Fibroblast of gingiva (primary cell): ENCODE results near the gene LRRC57.
"Not testable (repeated sequence)": the region's sequence is repeated elsewhere in the genome, so short reads cannot be mapped to it uniquely, and the experiment has no call there.

Source experiments
- DNase-seq: peaks from one replicate; pipeline ENCODE4 v3.0.0-alpha.2; 2011; ENCODE audit warnings: low read depth

The LRRC57 gene

DNA sequence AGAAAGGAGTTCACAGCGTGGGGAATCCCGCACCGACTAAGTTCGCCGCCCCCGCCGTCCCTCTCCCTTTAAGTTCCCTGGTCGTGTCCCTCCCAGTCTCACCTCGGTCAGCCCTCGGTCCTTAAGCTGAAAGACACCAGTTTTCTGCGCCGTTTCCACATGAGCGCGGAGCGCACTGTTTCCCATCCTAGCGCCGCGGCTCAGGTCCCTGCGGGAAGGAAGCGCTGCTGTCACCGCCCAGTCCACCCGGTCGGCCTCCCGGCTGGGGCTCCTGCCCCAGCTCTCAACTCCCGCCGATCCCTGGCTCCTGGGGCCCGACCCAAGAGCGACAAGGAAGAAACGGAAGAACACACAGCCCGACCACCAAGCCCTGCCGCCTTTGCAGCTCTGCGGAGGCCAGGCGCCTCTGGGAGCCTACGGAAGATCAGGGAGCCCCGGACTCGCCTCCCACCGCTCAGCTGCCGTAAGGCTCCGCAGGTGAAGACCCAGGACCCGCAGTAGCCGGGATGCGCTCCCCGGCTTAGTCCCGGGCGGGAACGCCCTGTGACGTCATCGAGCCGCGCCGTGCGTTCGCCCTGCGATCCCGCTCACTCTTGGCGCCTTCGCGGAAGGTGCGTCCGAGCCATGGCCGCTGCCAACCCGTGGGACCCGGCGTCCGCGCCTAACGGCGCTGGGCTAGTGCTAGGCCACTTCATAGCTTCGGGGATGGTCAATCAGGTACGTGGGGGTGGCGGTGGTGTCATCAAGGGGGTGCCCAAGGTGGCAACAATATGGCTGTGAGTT, at the start of gene LRRC57, which contains the start of gene HAUS2:
LRRC57 (minus strand) TSS at position 545 of the 783 bp plus-strand sequence; CDS start at position 186, 359 bp downstream.
HAUS2 (plus strand) TSS at position 590 of the 783 bp plus-strand sequence; CDS start at position 625, 35 bp downstream.
- DNase-seq, result peak; percentile 69

DNA sequence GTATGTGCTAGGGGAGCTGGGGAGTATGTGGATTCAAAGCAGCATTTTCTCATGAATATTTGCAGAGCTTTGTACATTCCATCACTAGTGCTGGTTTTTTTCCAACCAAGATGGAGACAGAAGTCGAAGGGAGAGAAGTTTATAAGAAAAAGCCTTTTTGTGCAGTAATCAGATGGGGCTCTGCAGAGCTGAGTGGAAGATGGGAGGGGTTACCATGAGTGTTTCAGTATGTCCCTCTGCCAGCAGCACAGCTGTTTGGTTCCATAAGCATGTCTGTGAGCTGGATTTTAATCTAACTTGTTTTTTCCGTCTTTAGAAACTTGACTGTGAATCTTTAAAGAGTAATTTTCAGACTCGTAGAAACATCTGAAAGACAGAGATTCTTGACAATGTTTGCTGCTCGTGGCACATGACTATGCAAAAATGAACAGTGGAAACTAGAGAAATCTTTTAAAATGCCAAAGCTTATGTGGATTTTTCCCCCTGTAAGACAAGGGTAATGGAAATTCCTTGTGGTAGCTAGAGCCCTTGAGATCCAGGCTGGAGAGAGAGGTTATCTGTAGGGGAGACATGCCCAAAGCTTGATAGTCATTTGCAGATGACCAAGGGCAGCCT, 47.1 kb upstream of the LRRC57 start:
- DNase-seq, result no peak

DNA sequence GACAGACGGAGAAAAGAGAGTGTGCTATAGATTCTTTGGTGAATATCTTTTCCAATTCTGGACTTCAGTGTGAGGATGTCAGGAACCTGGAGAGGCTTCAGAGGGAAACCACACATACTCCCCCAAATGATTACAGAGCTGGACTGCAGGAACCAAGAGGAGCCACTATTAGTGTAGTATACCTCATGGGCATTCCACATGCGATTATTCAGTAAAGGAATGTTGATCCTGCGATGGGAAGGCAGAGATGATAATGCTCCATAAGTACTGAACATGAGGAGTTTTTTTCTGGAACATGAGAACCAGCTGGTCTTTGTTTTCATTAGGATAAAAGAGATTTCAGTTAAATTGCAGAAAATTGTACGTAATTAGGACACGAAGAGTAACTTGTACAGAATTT, 45.5 kb upstream of the LRRC57 start:
- no peak for DNase-seq

DNA sequence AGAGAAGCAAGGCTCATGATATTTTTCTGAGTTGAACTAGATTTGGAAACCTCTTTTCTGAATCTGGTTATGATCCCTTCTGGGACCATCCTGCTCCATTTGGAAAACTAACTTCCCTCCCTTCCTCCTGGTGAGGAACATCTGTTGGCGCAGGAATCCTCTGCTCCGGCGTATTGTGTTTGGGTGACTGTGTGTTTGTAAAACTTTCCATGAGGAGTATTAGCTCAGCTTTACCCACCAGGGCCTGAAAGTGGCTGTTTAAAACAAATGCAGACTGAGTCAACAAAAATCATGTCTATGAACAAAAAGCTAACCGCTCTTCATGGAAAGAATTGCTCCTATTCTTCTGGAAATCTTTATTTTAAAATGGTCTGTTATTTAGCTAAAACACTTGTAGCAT, 44.5 kb upstream of the LRRC57 start:
- peak; percentile 11 for DNase-seq

DNA sequence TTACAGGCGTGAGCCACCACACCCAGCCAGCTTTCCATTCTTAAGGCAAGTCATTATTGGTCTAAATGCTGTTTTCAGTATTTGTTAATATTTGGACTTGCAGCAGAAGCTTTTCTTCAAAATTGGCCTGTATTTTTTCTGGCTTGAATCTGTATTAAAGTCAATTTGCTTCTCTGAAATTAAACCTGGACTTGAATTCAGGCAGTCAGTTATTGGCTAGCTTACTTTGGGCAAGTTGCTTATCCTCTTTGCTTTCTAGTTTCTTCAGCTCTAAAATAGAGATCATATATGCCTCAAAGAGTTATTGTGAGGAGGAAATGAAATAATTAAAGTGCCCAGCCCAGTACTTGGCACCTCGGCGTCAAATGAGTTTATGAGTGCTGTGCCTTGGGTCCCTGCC, 44.1 kb upstream of the LRRC57 start:
- DNase-seq, result no peak

DNA sequence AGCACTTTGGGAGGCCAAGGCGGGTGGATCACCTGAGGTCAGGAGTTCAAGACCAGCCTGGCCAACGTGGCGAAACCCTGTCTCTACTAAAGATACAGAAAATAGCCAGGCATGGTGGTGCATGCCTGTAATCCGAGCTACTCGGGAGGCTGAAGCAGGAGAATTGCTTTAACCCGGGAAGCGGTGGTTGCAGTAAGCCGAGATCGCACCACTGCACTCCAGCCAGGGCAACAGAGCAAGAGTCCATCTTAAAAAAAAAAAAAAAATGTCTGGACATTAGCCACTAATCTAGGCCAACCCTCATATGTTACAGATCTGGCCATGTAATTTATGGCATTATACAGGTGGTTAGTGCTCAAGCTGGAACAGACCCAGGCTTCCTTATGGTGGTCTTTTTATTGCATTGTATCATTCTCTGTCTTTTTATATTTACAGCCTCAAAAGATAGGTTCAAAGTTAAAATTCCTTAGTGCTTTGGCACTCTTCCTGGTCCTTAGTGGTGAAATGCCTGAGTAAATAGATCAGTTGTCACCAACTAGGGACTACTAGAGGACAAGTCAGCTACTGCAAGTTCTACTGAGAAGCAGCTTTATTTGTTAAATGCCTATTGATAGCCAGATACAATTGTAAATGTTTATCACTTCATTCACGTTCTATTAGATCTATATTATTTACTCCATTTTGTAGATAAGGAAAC, 42.8 kb upstream of the LRRC57 start:
- peak; percentile 65 for DNase-seq

DNA sequence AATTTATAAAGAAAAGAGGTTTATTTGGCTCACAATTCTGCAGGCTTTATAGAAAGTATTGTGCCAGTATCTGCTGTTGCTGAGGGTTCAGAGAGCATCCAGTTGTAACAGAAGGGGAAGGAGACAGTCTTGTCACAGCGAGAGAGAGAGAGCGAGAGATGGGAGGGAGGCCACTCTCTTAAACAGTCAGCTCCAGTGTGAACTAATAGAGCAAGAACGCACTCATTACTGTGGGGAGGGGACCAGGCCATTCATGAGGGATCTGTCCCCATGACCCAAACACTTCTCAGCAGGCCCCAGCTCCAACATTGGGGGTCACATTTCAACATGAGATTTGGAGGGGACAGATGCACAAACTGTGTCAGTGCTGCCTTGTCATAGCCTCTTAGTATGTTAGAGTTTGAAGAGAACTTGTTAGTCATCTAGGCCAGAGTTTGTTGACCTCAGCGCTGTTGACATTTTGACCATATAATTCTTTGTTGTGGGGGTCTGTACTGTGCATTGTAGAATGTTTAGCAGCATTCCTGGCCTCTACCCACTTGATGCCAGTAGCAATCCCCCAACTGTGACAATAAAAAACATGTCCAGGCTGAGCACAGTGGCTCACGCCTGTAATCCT, 42.1 kb upstream of the LRRC57 start:
- no peak for DNase-seq

GRCh38 chr15:42584031-42584765, 35.6 kb upstream of the LRRC57 start:
- DNase-seq, result no peak

DNA sequence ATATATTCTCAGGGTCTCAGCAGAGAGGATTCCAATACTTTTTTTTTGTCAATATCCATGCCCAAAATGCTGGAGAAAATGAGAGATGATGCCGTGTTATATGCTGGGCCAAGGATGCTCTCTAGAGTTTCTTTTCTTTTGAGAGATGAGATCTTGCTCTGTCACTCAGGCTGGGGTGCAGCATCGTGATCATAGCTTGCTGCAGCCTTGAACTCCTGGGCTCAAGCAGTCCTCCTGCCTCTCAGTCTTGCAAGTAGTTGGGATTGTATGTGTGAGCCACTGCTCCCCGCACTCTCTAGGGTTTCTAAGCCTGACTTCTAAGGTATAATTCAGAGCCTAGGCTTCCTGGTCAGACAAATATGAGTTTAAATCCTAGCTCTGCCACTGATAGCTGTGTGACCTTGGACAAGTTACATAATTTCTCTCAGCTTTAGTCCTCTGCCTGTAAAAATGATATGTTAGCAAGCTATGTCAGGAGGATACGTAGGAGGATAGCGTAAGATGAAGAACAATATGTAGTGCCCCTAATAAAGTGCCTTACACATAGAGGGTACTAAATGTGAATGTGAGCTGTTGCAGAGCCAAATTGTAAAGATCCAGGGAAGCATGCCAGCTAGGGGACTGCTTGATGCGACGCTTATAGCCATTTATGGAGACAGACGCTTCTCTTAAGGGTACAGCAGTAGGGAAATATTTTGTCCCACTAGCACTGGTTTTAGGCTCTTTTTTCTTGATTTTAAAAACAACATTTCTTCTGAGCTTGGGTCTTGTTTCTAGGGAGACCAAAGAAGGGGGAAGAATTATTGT, 34.2 kb upstream of the LRRC57 start:
- no peak for DNase-seq

- peak; percentile 54 for DNase-seq
Measured at GRCh38 chr15:42581272-42581730, 32.7 kb upstream of the LRRC57 start.

DNA sequence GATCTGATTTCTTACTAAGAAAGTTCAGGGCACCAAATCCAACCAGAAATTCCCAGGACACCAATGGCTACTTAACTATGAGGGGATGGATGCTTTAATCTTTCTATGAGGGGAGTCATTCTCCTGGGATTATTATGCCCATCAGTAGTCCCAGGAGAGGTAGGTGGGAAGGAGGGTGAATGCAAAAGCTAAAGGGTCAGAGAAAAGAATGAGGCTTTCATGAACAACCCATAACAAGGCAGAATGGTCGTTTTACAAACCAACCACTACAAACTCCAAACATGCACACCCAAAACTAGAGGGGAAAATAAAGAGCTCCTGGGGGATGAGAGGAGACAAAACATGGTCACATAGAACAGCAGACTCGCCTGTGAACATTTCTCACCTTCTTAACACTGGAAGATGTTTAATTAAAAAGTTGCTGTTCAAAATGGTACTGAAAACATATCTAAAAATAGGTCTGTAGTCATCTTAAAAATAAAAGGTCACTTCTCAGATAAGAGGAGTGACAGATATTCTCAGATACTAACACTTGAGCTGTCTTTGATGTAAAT, 30.5 kb upstream of the LRRC57 start:
- no peak for DNase-seq

DNA sequence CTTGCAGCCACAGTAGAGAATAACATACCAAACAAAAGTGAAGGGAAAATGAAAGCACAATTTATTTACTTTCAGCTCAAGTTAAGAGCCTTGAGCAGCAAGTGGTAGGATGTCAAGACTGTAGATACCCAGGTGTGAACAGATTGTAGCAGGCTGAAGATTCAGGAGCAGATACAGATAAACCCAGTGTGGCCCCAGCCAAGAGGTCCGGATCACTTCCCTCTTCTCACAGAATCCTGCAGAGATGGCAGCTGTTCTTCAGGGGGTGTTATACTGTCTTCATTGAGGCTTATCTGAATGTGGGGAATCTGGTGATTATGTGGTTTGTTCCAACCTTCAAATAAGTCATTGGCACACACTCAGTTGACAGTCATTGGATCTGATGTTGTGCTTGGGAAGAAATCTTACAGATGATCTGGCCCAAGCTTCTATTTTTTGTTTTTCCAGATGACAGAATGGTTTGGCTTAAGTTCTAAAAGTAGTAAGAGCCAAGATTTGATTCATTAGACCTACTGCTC, 29.0 kb upstream of the LRRC57 start:
- peak; percentile 82 for DNase-seq

- no peak for DNase-seq
Measured at GRCh38 chr15:42576776-42577175, 28.2 kb upstream of the LRRC57 start.

- no peak for DNase-seq
Measured at GRCh38 chr15:42576040-42576594, 27.5 kb upstream of the LRRC57 start.

- DNase-seq, result peak; percentile 99
Measured at GRCh38 chr15:42575188-42576039, 26.8 kb upstream of the LRRC57 start, which contains the start of gene STARD9. Gene STARD9 (plus strand): TSS chr15:42575606. CDS start chr15:42575716, 110 bp downstream.

DNA sequence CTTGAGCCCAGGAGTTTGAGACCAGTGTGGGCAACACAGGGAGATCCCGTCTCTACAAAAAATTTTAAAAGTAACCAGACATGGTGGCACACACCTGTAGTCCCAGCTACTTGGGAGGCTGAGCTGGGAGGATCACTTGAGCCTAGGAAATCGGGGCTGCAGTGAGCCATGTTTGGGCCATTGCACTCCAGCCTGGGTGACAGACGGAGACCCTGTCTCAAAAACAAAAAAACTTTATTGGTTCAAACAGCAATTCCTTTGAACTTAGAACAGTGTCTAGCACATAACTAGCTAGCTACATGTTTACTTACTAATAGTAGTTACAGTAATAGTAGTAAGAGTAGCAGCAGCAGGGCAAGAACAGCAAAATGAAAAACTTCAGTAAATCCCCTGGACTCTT, 10.1 kb upstream of the LRRC57 start:
- no peak for DNase-seq

DNA sequence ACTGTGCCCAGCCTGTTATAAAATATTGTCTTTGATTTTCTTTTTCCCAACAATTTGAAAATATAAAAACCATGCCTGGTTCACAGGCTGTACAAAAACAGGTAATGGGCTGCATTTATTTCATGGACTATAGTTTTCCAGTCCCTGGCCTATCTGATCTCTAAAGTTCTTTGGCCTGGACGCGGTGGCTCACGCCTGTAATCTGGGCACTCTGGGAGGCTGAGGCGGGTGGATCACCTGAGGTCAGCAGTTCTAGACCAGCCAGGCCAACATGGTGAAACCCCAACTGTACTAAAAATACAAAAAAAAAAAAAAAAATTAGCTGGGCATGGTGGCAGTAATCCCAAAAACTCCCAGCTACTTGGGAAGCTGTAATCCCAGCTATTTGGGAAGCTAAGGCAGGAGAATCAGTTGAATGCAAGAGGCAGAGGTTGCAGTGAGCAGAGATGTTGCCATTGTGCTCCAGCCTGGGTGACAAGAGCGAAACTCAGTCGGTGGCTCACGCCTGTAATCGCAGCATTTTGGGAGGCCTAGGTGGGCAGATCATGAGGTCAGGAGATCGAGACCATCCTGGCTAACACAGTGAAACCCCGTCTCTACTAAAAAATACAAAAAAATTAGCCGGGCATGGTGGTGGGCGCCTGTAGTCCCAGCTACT, 8.1 kb upstream of the LRRC57 start:
- not testable (repeated sequence) for DNase-seq

- no peak for DNase-seq
Measured at GRCh38 chr15:42553554-42553953, 5.0 kb upstream of the LRRC57 start.
